Skin epidermis (tissue), 12 donors: Measurements from ENCODE around the gene RAB37.

Experiments
- H3K27ac ChIP-seq, 21 experiments: fragments of 200-600 bp; sonication (generic) in 11 of 21; one replicate each; pipeline ENCODE4 v1.5.0; 2020; ENCODE audit warnings: mild to moderate bottlenecking in 3 of 21, inconsistent platforms in 2 of 21, moderate library complexity in 2 of 21
- H3K4me3 ChIP-seq, 7 experiments: fragments of 200-600 bp; sonication (generic) in 2 of 7; one replicate each; pipeline ENCODE4 v1.5.0; 2020; ENCODE audit warnings: inconsistent platforms in 2 of 7, mild to moderate bottlenecking in 2 of 7, moderate library complexity in 1 of 7

The RAB37 gene, protein sequence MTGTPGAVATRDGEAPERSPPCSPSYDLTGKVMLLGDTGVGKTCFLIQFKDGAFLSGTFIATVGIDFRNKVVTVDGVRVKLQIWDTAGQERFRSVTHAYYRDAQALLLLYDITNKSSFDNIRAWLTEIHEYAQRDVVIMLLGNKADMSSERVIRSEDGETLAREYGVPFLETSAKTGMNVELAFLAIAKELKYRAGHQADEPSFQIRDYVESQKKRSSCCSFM

GRCh38 chr17:74736513-74737298 lies at the start of gene RAB37:
RAB37 (plus strand) TSS chr17:74737256; CDS start chr17:74737273, 17 bp downstream.
- Histone ChIP-seq H3K4me3 (peak within 1 kb of the TSS; percentile 13 to 37 (median 26)), H3K27ac (peak within 1 kb of the TSS in 14 of 21 experiments; percentile 20 to 90 (median 70))

DNA sequence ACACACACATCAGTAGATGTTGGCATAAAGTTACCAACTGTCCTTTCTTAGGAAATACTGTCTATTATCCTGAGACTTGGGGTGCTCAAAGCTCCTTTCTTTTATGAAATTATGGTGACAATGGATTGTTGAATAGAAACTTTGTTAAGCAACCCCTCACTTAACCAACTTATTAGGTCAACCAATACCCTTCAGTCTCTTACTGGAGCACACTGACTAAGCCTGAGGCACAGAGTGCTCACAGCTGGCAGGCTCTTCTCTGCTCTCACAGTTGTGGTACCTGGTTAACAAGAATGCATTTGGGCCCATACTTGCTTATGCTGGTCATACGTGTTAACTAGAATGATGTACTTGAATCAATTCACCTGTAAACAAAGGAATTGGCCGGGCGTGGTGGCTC lies 49.2 kb upstream of the RAB37 start:
- Histone ChIP-seq H3K27ac (no peak overlapping the region), H3K4me3 (no peak overlapping the region)

DNA sequence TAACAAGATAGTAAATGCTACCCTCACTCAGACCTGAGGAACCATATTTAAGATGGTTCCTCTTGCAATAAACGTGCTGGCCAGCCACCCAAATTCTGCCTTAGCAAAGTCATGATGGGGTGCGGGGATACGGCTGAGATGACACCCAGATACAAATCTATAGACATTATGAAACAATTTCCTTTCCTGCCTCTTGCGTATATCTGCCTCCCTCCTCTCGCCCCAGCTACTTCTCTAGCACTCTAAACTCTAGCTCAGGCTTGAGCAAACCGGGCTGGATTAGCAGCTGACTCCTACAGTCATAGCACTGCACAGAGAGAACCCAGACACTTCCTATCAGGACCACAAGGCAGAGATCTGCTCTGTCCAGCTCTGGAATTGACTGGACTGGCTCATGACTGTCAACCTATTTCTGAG lies 46.6 kb upstream of the RAB37 start:
- Histone ChIP-seq H3K4me3 (no peak overlapping the region), H3K27ac (peak overlapping the region in 2 of 21 experiments; percentile 13 to 16)

- no peak overlapping the region for H3K4me3 ChIP-seq
- H3K27ac ChIP-seq, result no peak overlapping the region
Observed at GRCh38 chr17:74691151-74691550, 45.9 kb upstream of the RAB37 start.

DNA sequence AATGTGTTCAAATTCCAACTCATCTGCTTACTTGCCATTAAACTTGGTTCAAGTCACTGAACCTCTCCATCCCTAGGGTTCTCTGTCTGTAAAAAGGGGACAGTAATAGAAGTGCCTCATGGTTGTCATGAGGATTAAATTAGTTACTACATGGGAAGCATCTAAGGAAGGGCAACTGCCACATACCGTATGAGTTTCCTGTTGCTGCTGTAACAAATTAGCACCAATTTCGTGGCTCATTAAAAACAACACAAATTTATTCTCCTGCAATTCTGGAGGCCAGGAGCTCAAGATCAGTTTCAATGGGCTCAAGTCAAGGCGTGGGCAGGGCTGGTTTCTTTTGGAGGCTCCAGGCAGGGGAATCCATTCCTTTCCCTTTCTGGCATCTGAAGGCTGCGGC lies 43.0 kb upstream of the RAB37 start:
- Histone ChIP-seq H3K4me3 (no peak overlapping the region), H3K27ac (no peak overlapping the region)

GRCh38 chr17:74695629-74696028 lies 41.4 kb upstream of the RAB37 start:
- no peak overlapping the region for H3K4me3 ChIP-seq
- no peak overlapping the region for H3K27ac ChIP-seq

GRCh38 chr17:74697515-74697914 lies 39.5 kb upstream of the RAB37 start:
- no peak overlapping the region for H3K27ac ChIP-seq
- H3K4me3 ChIP-seq, result no peak overlapping the region

- H3K4me3 ChIP-seq, result no peak overlapping the region
- no peak overlapping the region for H3K27ac ChIP-seq
Observed at GRCh38 chr17:74698069-74698468, 39.0 kb upstream of the RAB37 start.

GRCh38 chr17:74699236-74699635 lies 37.8 kb upstream of the RAB37 start:
- Histone ChIP-seq H3K27ac (no peak overlapping the region), H3K4me3 (no peak overlapping the region)

GRCh38 chr17:74702116-74702871 lies 34.8 kb upstream of the RAB37 start:
- Histone ChIP-seq H3K27ac (no peak overlapping the region), H3K4me3 (no peak overlapping the region)

GRCh38 chr17:74703311-74703710 lies 33.7 kb upstream of the RAB37 start:
- H3K27ac ChIP-seq, result no peak overlapping the region
- H3K4me3 ChIP-seq, result no peak overlapping the region

DNA sequence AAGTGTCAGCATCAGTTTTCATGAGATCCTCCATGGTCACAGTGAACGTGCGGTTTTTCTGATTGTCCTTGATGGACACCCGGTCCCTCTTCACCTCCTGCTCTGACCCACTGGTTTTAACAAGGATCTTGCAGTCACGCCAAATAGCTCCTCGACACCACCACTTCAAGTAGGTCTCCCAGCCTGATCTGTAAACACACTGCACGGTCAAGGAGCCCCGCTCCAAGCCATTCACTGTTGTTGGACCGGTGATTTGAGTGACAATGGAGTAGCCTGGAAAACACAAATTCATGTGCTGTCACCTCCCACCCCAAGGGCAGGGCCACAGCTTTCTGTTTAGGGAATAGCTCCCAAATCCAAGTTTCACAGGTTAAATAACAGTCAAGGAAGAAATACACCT lies 32.5 kb upstream of the RAB37 start:
- no peak overlapping the region for H3K4me3 ChIP-seq
- no peak overlapping the region for H3K27ac ChIP-seq

GRCh38 chr17:74711058-74711824 lies 25.8 kb upstream of the RAB37 start:
- H3K27ac ChIP-seq, result no peak overlapping the region
- peak overlapping the region in 1 of 7 experiments; percentile 9 for H3K4me3 ChIP-seq

DNA sequence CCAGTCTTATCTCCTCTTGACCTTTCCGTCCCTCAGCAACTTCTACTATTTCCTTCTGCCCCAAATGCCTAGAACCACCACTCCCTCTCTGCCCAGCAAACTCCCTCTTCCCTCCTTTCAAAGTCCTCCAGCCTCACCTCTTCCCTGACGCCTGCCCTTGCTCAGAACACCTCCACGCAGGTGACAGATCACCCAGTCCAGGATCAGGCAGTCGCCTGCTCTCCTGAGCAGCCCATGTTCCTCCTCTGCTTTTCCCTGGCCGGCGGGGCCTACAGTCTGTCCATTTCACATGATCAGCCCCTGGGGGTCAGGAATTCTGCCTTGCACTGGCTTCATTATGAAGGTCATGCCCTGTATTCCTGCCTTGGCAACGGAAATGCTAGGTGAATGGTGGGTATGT lies 24.8 kb upstream of the RAB37 start:
- H3K4me3 ChIP-seq, result peak overlapping the region in 2 of 7 experiments; percentile 21 to 24
- H3K27ac ChIP-seq, result peak overlapping the region in 2 of 21 experiments; percentile 43 to 66

GRCh38 chr17:74712756-74713155 lies 24.3 kb upstream of the RAB37 start, which contains the start of gene CD300LF:
CD300LF (minus strand) TSS chr17:74712923; CDS start chr17:74712866, 57 bp downstream.
- Histone ChIP-seq H3K27ac (peak within 1 kb of the TSS in 2 of 21 experiments; percentile 43 to 66), H3K4me3 (peak within 1 kb of the TSS in 2 of 7 experiments; percentile 21 to 24)

- H3K27ac ChIP-seq, result peak overlapping the region in 1 of 21 experiments; percentile 66
- H3K4me3 ChIP-seq, result no peak overlapping the region
Observed at GRCh38 chr17:74713171-74713755, 23.8 kb upstream of the RAB37 start.

DNA sequence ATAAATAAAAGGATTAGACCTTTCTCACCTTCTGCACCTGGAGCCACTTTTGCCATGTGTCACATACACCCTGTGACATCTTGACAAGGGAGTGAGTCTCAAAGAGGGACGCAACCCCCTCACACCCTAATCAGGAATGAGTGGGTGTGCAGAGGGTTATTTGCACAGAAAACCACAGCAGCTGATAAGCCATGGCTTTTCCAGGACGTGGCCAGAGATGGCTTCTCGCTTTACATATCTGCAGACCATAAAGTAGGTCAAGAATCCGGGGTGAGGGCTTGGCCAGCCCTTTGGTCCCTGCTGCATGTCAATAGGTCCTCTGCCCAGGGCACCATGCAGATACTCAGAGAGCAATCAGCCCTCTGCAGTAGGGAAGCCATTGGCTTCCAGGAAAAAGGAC lies 21.9 kb upstream of the RAB37 start:
- no peak overlapping the region for H3K4me3 ChIP-seq
- H3K27ac ChIP-seq, result no peak overlapping the region

DNA sequence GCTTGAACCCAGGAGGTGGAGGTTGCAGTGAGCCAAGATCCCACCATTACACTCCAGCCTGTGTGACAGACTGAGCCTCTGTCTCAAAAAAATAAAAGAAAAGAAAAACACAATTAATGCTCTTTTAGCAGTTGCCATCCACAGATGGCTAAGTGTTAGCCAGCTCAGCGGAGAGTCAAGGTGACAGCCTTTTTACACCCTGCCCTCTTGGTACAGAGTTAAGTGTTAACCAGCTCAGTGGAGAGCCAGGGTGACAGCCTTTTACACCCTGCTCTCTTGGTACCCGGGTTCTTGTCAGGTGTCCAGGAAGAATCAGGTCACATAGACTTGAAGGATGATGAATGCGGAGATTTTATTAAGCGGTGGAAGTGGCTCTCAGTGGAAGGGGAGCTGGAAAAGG lies 16.6 kb upstream of the RAB37 start:
- Histone ChIP-seq H3K27ac (no peak overlapping the region), H3K4me3 (no peak overlapping the region)

DNA sequence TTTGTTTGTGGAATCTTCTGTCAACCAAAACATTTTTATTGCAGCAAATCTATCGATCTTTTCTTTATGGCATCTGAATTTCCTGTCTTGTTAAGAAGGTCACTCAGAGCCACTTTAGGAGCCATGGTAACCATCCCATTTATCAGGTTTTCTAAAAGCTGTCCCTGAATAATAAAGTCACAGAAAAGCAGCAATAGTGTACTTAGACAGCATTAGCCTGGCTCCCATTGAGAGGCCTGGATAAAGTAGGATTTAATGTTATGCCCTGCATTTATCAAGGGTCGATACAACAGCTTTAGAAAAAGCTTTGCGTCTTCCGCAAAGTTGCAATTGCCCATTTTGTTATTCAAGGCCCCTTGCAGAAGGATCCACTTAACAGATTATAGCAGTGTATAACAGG lies 14.3 kb upstream of the RAB37 start:
- Histone ChIP-seq H3K27ac (no peak overlapping the region), H3K4me3 (no peak overlapping the region)
